CD4-positive, alpha-beta T cell (primary cell): ENCODE data around the gene GSTM5. TPM values are rescaled to one million over a fixed set of nuclear protein-coding genes. Genes with fewer than 3 reads are reported as not detected.

ENCODE experiments used
- ATAC-seq: fragments of 200-7000 bp; cut with Tn5 transposase; one replicate; pipeline ENCODE4 v1.10.0; 2022; ENCODE audit warnings: mild to moderate bottlenecking; ENCODE audit not compliant: poor library complexity
- CTCF ChIA-PET: fragments of 350-600 bp; sonication (Branson Sonifier 250); formaldehyde crosslinking; loops from one replicate; lab custom pipeline; 2021; ENCODE audit warnings: antibody characterized with exemption, inconsistent platforms; lab: Charles Lee
- POLR2A ChIA-PET: fragments of 350-600 bp; sonication (Branson Sonifier 250); formaldehyde crosslinking; loops from one replicate; lab custom pipeline; 2021; ENCODE audit warnings: antibody characterized with exemption, inconsistent platforms; lab: Charles Lee
- DNase-seq, 14 experiments: peaks; one replicate each; pipeline ENCODE4 v3.0.0-alpha.2; 2013 to 2020; ENCODE audit warnings: mixed read lengths in 2 of 14
- H3K27ac ChIP-seq, 2 donors: one replicate each; pipeline versions ENCODE4 v1.5.1 to v1.7.0; 2013; ENCODE audit warnings: low read length in 2 of 2, low read depth in 1 of 2, mild to moderate bottlenecking in 1 of 2
- H3K27me3 ChIP-seq, 2 experiments: 1 replicate in 1 of 2; 2 replicates in 1 of 2; pipeline versions ENCODE4 v1.6.1 to v1.7.0; 2013; ENCODE audit warnings: low read length in 2 of 2, control low read depth in 1 of 2, mild to moderate bottlenecking in 1 of 2, moderate library complexity in 1 of 2; ENCODE audit not compliant: insufficient read depth in 2 of 2, control insufficient read depth in 1 of 2
- H3K36me3 ChIP-seq: one replicate; pipeline ENCODE4 v1.6.1; 2013; ENCODE audit warnings: low read length, control low read depth; ENCODE audit not compliant: insufficient read depth
- H3K4me1 ChIP-seq: one replicate; pipeline ENCODE4 v1.6.1; 2013; ENCODE audit warnings: low read length, control low read depth; ENCODE audit not compliant: insufficient read depth
- H3K4me3 ChIP-seq: one replicate; pipeline ENCODE4 v1.5.1; 2013; ENCODE audit warnings: mild to moderate bottlenecking, low read length, moderate library complexity
- H3K9me3 ChIP-seq, 2 experiments: 1 replicate in 1 of 2; 2 replicates in 1 of 2; pipeline versions ENCODE4 v1.6.1 to v1.7.0; 2013; ENCODE audit warnings: low read length in 2 of 2, mild to moderate bottlenecking in 2 of 2, control low read depth in 1 of 2, moderate library complexity in 1 of 2; ENCODE audit not compliant: control insufficient read depth in 1 of 2, insufficient read depth in 1 of 2
- H3K27ac Mint-ChIP-seq: one replicate; pipeline ENCODE4 v1.8.0; 2020; ENCODE audit warnings: mixed read lengths
- H3K27me3 Mint-ChIP-seq: one replicate; pipeline ENCODE4 v1.8.0; 2021; ENCODE audit warnings: mixed read lengths
- H3K36me3 Mint-ChIP-seq: one replicate; pipeline ENCODE4 v1.8.0; 2021; ENCODE audit warnings: low read depth, mixed read lengths
- H3K4me1 Mint-ChIP-seq: one replicate; pipeline ENCODE4 v1.8.0; 2021; ENCODE audit warnings: low read depth, mixed read lengths
- H3K4me3 Mint-ChIP-seq: one replicate; pipeline ENCODE4 v1.8.0; 2020; ENCODE audit warnings: mild to moderate bottlenecking, mixed read lengths
- H3K9me3 Mint-ChIP-seq: one replicate; pipeline ENCODE4 v1.8.0; 2020; ENCODE audit warnings: mixed read lengths
- CTCF ChIP-seq: fragments of 200-600 bp; IDR thresholded peaks from one replicate; pipeline ENCODE4 v1.8.0; 2022; ENCODE audit warnings: antibody characterized with exemption, mild to moderate bottlenecking
- intact Hi-C, 2 experiments: fragments of 100-400 bp; cut with DNase I in 1 of 2; cut with micrococcal nuclease in 1 of 2; formaldehyde crosslinking; loops; one replicate each; pipeline versions ENCODE4 v1.15.1 to v1.9.0; 2023 to 2025; cut with DNase I, micrococcal nuclease
- total RNA-seq, 174 experiments: library from RNA in 2 of 174; stranded (reverse) in 2 of 174; gene quantifications; one replicate each; pipeline ENCODE4 v1.2.3 and lab custom pipeline; 2021 to 2026

Gene GSTM5
- total RNA-seq, 2 experiments from 2014 or later: 0.20 to 0.36 TPM

- ATAC-seq (no peak), DNase-seq (no peak)
- Histone ChIP-seq H3K9me3 (no peaks in the 10 kb centered on the region), H3K27me3 (peaks cover 0 to 3% of the 10 kb centered on the region in 2 experiments), H3K4me3 (no peak overlapping the region), H3K36me3 (no peaks in the 10 kb centered on the region), H3K4me1 (no peaks in the 10 kb centered on the region), H3K27ac (no peak overlapping the region)
- POLR2A ChIA-PET: no interaction called here
- Mint-ChIP-seq H3K9me3 (no peaks in the 10 kb centered on the region), H3K27me3 (no peaks in the 10 kb centered on the region), H3K36me3 (no peaks in the 10 kb centered on the region), H3K4me3 (no peak overlapping the region), H3K4me1 (no peaks in the 10 kb centered on the region), H3K27ac (no peak overlapping the region)
- CTCF ChIA-PET: no interaction called here
- intact Hi-C loops: no loop called here
- TF ChIP-seq CTCF: no peak
These were observed 14.0 kb downstream of the GSTM5 start for GRCh38 chr1:109726007-109726406.

- Histone ChIP-seq H3K27ac (no peak overlapping the region), H3K4me3 (no peak overlapping the region), H3K4me1 (no peaks in the 10 kb centered on the region), H3K9me3 (no peaks in the 10 kb centered on the region), H3K36me3 (no peaks in the 10 kb centered on the region), H3K27me3 (peaks cover 0 to 3% of the 10 kb centered on the region in 2 experiments)
- H3K4me3 Mint-ChIP-seq: no peak overlapping the region
- no peaks in the 10 kb centered on the region for H3K4me1 Mint-ChIP-seq
- H3K36me3 Mint-ChIP-seq: no peaks in the 10 kb centered on the region
- no peak overlapping the region for H3K27ac Mint-ChIP-seq
- ChIA-PET CTCF (no interaction called here), POLR2A (no interaction called here)
- DNase-seq: no peak
- no peaks in the 10 kb centered on the region for H3K9me3 Mint-ChIP-seq
- ATAC-seq: no peak
- no peak for TF ChIP-seq CTCF
- H3K27me3 Mint-ChIP-seq: no peaks in the 10 kb centered on the region
- intact Hi-C loops: no loop called here
These were observed 14.8 kb downstream of the GSTM5 start for GRCh38 chr1:109726728-109727373.

GRCh38 chr1:109728870-109729269 lies 16.8 kb downstream of the GSTM5 start:
- H3K36me3 ChIP-seq: no peaks in the 10 kb centered on the region
- intact Hi-C loops: no loop called here
- no peaks in the 10 kb centered on the region for H3K9me3 ChIP-seq
- Mint-ChIP-seq H3K4me1 (no peaks in the 10 kb centered on the region), H3K27me3 (no peaks in the 10 kb centered on the region), H3K4me3 (no peak overlapping the region), H3K9me3 (no peaks in the 10 kb centered on the region), H3K36me3 (no peaks in the 10 kb centered on the region), H3K27ac (no peak overlapping the region)
- no peak for TF ChIP-seq CTCF
- ATAC-seq (no peak), DNase-seq (no peak)
- no peak overlapping the region for H3K27ac ChIP-seq
- H3K4me1 ChIP-seq: no peaks in the 10 kb centered on the region
- CTCF ChIA-PET: no interaction called here
- POLR2A ChIA-PET: no interaction called here
- peaks cover 0 to 3% of the 10 kb centered on the region in 2 experiments for H3K27me3 ChIP-seq
- H3K4me3 ChIP-seq: no peak overlapping the region
